Gastrocnemius medialis (tissue), 4 donors: ENCODE measurements around the gene SMIM27.

Experiments used
- CTCF ChIP-seq, 5 experiments: fragments of 450-650 bp in 3 of 5; fragments of 200-600 bp in 2 of 5; sonication (generic) in 2 of 5; IDR thresholded peaks in 4 of 5; conservative IDR thresholded peaks in 1 of 5; 1 replicate in 4 of 5; 2 replicates in 1 of 5; pipeline ENCODE4 v1.5.1; 2016 to 2019; ENCODE audit warnings: antibody characterized with exemption in 5 of 5, mild to moderate bottlenecking in 3 of 5, moderate library complexity in 3 of 5
- POLR2A ChIP-seq, 2 donors: fragments of 450-650 bp; IDR thresholded peaks; one replicate each; pipeline ENCODE4 v1.6.1; 2017; ENCODE audit warnings: antibody characterized with exemption in 2 of 2, mild to moderate bottlenecking in 2 of 2, moderate library complexity in 2 of 2

GRCh38 chr9:32574858-32575257 is 22.7 kb downstream of the SMIM27 start:
- TF ChIP-seq CTCF (IDR thresholded peaks at IDR 0.05 in 4 of 5, conservative IDR thresholded peaks at IDR 0.05 in 1 of 5) (no peak), POLR2A (IDR thresholded peaks at IDR 0.05) (no peak)
